HepG2 (cell line): Measurements from ENCODE around the gene SLC9A5. TPM values are rescaled to one million over a fixed set of nuclear protein-coding genes. Genes with fewer than 3 reads are reported as not detected.

Source experiments
- ATRX ChIP-seq: sonication (generic); formaldehyde crosslinking; IDR thresholded peaks from 2 replicates; pipeline ENCODE4 v1.4.0; 2020; ENCODE audit warnings: missing genetic modification reagents, borderline replicate concordance
- CBX2 ChIP-seq, 2 experiments: fragments of 200-600 bp in 1 of 2; sonication (generic); formaldehyde crosslinking in 1 of 2; IDR thresholded peaks; 2 replicates each; pipeline versions ENCODE4 v1.7.0 to v1.8.1; 2018 to 2022; ENCODE audit warnings: low read depth in 2 of 2, low read length in 1 of 2, mild to moderate bottlenecking in 1 of 2, missing genetic modification reagents in 1 of 2
- CENPT ChIP-seq: sonication (generic); formaldehyde crosslinking; IDR thresholded peaks from 2 replicates; pipeline ENCODE4 v1.8.0; 2022; ENCODE audit warnings: low read depth, mild to moderate bottlenecking, moderate library complexity, missing genetic modification reagents
- DNMT3B ChIP-seq: conservative IDR thresholded peaks from 2 replicates; pipeline ENCODE4 v1.6.1; 2016; ENCODE audit warnings: missing biosample characterization, control low read depth
- EZH2 ChIP-seq: conservative IDR thresholded peaks from 2 replicates; pipeline ENCODE4 v1.6.1; 2012; ENCODE audit warnings: mild to moderate bottlenecking, low read depth, low read length, moderate library complexity
- KLF11 ChIP-seq: IDR thresholded peaks from 2 replicates; pipeline ENCODE4 v1.6.1; 2016; ENCODE audit warnings: missing compliant biosample characterization
- KLF9 ChIP-seq: IDR thresholded peaks from 2 replicates; pipeline ENCODE4 v1.6.1; 2016; ENCODE audit warnings: low read depth
- MAZ ChIP-seq, 2 experiments: sonication (generic) in 1 of 2; formaldehyde crosslinking in 1 of 2; IDR thresholded peaks; 2 replicates each; pipeline versions ENCODE4 v1.5.0 to v1.6.1; 2012 to 2020; ENCODE audit warnings: low read depth in 2 of 2, mild to moderate bottlenecking in 2 of 2, borderline replicate concordance in 1 of 2, improper control_type of control experiment in 1 of 2, low read length in 1 of 2, missing genetic modification reagents in 1 of 2, moderate library complexity in 1 of 2
- NKX3-1 ChIP-seq: sonication (generic); formaldehyde crosslinking; IDR thresholded peaks from 2 replicates; pipeline ENCODE4 v1.5.0; 2020; ENCODE audit warnings: missing genetic modification reagents
- NONO ChIP-seq, 2 experiments: fragments of 450-650 bp in 1 of 2; sonication (generic) in 1 of 2; formaldehyde crosslinking in 1 of 2; IDR thresholded peaks in 1 of 2; conservative IDR thresholded peaks in 1 of 2; 2 replicates each; pipeline versions ENCODE4 v1.6.1 to v1.8.0; 2017 to 2022; ENCODE audit warnings: mild to moderate bottlenecking in 1 of 2, missing genetic modification reagents in 1 of 2, moderate library complexity in 1 of 2
- PHF21A ChIP-seq: sonication (generic); formaldehyde crosslinking; IDR thresholded peaks from 2 replicates; pipeline ENCODE4 v1.5.0; 2020; ENCODE audit warnings: mild to moderate bottlenecking, missing genetic modification reagents
- RAD21 ChIP-seq: fragments of 450-650 bp; formaldehyde crosslinking; IDR thresholded peaks from 2 replicates; pipeline ENCODE4 v1.5.0; 2020; ENCODE audit warnings: mild to moderate bottlenecking
- REPIN1 ChIP-seq: sonication (generic); formaldehyde crosslinking; IDR thresholded peaks from 2 replicates; pipeline ENCODE4 v1.8.0; 2022; ENCODE audit warnings: missing genetic modification reagents, low read depth, mild to moderate bottlenecking, borderline replicate concordance
- SKI ChIP-seq: fragments of 450-650 bp; IDR thresholded peaks from one replicate; pipeline ENCODE4 v1.6.1; 2018; ENCODE audit warnings: mild to moderate bottlenecking; ENCODE audit not compliant: partially characterized antibody
- SMAD1 ChIP-seq: sonication (generic); formaldehyde crosslinking; IDR thresholded peaks from 2 replicates; pipeline ENCODE4 v1.4.0; 2020; ENCODE audit warnings: missing genetic modification reagents, low read depth, mild to moderate bottlenecking, borderline replicate concordance
- ZNF468 ChIP-seq: sonication (generic); formaldehyde crosslinking; IDR thresholded peaks from 2 replicates; pipeline ENCODE4 v1.8.0; 2022; ENCODE audit warnings: mild to moderate bottlenecking, moderate library complexity, missing genetic modification reagents
- ZNF549 ChIP-seq: sonication (generic); formaldehyde crosslinking; IDR thresholded peaks from 2 replicates; pipeline ENCODE4 v1.5.0; 2020; ENCODE audit warnings: missing genetic modification reagents
- ZNF558 ChIP-seq: sonication (generic); formaldehyde crosslinking; IDR thresholded peaks from 2 replicates; pipeline ENCODE4 v1.9.0; 2022; ENCODE audit warnings: mild to moderate bottlenecking, missing genetic modification reagents, borderline replicate concordance
- ZNF713 ChIP-seq: sonication (generic); formaldehyde crosslinking; IDR thresholded peaks from 2 replicates; pipeline ENCODE4 v1.4.0; 2020; ENCODE audit warnings: mild to moderate bottlenecking, missing genetic modification reagents
- ZNF777 ChIP-seq: sonication (generic); formaldehyde crosslinking; IDR thresholded peaks from 2 replicates; pipeline ENCODE4 v1.4.0; 2020; ENCODE audit warnings: missing genetic modification reagents
- polyA plus RNA-seq, 8 experiments: library from polyadenylated mRNA; depleted of rRNA in 3 of 8; stranded (reverse) in 7 of 8; unstranded in 1 of 8; fragments of >200 nt; fragmentation: Illumina TruSeq in 4 of 8; extraction: Trizol in 4 of 8; gene quantifications; 2 replicates each; pipeline versions ENCODE4 v1.2.1 to v1.2.3, GENCODE V29; 2011 to 2016; ENCODE audit warnings: low read depth in 4 of 8, missing spikeins in 1 of 8, mixed read lengths in 1 of 8; ENCODE audit not compliant: insufficient read depth in 1 of 8
- total RNA-seq, 5 experiments: library from RNA; depleted of rRNA; stranded (reverse); fragments of >200 nt; fragmentation: Illumina TruSeq; extraction: Trizol; gene quantifications; 2 replicates each; pipeline ENCODE4 v1.2.3, GENCODE V29; 2016; ENCODE audit warnings: low read depth in 1 of 5
- TF ChIP-seq, protein P1 (sequence below): sonication (generic); formaldehyde crosslinking; IDR thresholded peaks from 2 replicates; pipeline ENCODE4 v1.5.1; 2020; ENCODE audit warnings: mild to moderate bottlenecking, moderate library complexity, missing genetic modification reagents
- TF ChIP-seq, protein P2 (sequence below): IDR thresholded peaks from 2 replicates; pipeline ENCODE4 v1.6.1; 2016
- TF ChIP-seq, protein P3 (sequence below): sonication (generic); formaldehyde crosslinking; IDR thresholded peaks from 2 replicates; pipeline ENCODE4 v1.8.1; 2023; ENCODE audit warnings: mild to moderate bottlenecking, missing genetic modification reagents

The SLC9A5 gene
- total and polyA plus RNA-seq, 2 of the 13 experiments (the other 11 are each of a cell fraction or from before 2014, with no cell fraction given), result 0.58 to 1.4 TPM

- TF ChIP-seq, protein P1, sequence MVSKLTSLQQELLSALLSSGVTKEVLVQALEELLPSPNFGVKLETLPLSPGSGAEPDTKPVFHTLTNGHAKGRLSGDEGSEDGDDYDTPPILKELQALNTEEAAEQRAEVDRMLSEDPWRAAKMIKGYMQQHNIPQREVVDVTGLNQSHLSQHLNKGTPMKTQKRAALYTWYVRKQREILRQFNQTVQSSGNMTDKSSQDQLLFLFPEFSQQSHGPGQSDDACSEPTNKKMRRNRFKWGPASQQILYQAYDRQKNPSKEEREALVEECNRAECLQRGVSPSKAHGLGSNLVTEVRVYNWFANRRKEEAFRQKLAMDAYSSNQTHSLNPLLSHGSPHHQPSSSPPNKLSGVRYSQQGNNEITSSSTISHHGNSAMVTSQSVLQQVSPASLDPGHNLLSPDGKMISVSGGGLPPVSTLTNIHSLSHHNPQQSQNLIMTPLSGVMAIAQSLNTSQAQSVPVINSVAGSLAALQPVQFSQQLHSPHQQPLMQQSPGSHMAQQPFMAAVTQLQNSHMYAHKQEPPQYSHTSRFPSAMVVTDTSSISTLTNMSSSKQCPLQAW (CRISPR knock-in tag), result peak; percentile 93
- TF ChIP-seq ZNF549 (CRISPR knock-in tag), result peak; percentile 74; the same call in 1 of the 2 replicates
- peak; percentile 97 for TF ChIP-seq REPIN1 (CRISPR knock-in tag)
- no peak for TF ChIP-seq ZNF558 (CRISPR knock-in tag)
- peak; percentile 34 for TF ChIP-seq SKI
- TF ChIP-seq, protein P2, sequence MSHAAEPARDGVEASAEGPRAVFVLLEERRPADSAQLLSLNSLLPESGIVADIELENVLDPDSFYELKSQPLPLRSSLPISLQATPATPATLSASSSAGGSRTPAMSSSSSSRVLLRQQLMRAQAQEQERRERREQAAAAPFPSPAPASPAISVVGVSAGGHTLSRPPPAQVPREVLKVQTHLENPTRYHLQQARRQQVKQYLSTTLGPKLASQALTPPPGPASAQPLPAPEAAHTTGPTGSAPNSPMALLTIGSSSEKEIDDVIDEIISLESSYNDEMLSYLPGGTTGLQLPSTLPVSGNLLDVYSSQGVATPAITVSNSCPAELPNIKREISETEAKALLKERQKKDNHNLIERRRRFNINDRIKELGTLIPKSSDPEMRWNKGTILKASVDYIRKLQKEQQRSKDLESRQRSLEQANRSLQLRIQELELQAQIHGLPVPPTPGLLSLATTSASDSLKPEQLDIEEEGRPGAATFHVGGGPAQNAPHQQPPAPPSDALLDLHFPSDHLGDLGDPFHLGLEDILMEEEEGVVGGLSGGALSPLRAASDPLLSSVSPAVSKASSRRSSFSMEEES, result no peak; the same call in 1 of the 2 replicates
- no peak; the same call in 1 of the 2 replicates for TF ChIP-seq ZNF777 (CRISPR knock-in tag)
- TF ChIP-seq DNMT3B, result peak; percentile 82; the same call in 1 of the 2 replicates
- TF ChIP-seq SMAD1 (CRISPR knock-in tag), result peak; percentile 92; the same call in 1 of the 2 replicates
- no peak for TF ChIP-seq ATRX (CRISPR knock-in tag)
- TF ChIP-seq ZNF468, result no peak
- no peak for TF ChIP-seq EZH2
- peak; percentile 92 for TF ChIP-seq KLF11
- peak; percentile 54; the same call in 1 of the 2 replicates for TF ChIP-seq NKX3-1 (CRISPR knock-in tag)
- TF ChIP-seq NONO (IDR thresholded peaks at IDR 0.05), result no peak
- TF ChIP-seq NONO (CRISPR knock-in tag; conservative IDR thresholded peaks at IDR 0.05), result peak; percentile 96
- TF ChIP-seq RAD21 (CRISPR knock-in tag), result peak; percentile 45
- peak; percentile 97; the same call in 1 of the 2 replicates for TF ChIP-seq ZNF713 (CRISPR knock-in tag)
- TF ChIP-seq PHF21A (CRISPR knock-in tag), result peak; percentile 75; the same call in 1 of the 2 replicates
- TF ChIP-seq CBX2 (IDR thresholded peaks at IDR 0.05; ENCODE audit: low read depth, low read length), result no peak
- TF ChIP-seq CBX2 (CRISPR knock-in tag; IDR thresholded peaks at IDR 0.05; ENCODE audit: low read depth), result no peak
- TF ChIP-seq, protein P3, sequence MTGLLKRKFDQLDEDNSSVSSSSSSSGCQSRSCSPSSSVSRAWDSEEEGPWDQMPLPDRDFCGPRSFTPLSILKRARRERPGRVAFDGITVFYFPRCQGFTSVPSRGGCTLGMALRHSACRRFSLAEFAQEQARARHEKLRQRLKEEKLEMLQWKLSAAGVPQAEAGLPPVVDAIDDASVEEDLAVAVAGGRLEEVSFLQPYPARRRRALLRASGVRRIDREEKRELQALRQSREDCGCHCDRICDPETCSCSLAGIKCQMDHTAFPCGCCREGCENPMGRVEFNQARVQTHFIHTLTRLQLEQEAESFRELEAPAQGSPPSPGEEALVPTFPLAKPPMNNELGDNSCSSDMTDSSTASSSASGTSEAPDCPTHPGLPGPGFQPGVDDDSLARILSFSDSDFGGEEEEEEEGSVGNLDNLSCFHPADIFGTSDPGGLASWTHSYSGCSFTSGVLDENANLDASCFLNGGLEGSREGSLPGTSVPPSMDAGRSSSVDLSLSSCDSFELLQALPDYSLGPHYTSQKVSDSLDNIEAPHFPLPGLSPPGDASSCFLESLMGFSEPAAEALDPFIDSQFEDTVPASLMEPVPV (CRISPR knock-in tag), result peak; percentile 55; the same call in 1 of the 2 replicates
- TF ChIP-seq KLF9 (CRISPR knock-in tag), result peak; percentile 76
- no peak for TF ChIP-seq CENPT
- TF ChIP-seq MAZ (IDR thresholded peaks at IDR 0.05; ENCODE audit: borderline replicate concordance, low read depth, low read length), result peak; percentile 99
- TF ChIP-seq MAZ (CRISPR knock-in tag; IDR thresholded peaks at IDR 0.05; ENCODE audit: low read depth), result peak; percentile 85
Measured at GRCh38 chr16:67226804-67227566, 21.8 kb upstream of the SLC9A5 start, which contains the start of gene TMEM208 (continued).
